ENCODE results near the gene UQCC5.

The UQCC5 gene

GRCh38 chr3:52498137-52499054, 38.0 kb upstream of the UQCC5 start:
- no peak overlapping the region for H3K27ac Mint-ChIP-seq
- no peak overlapping the region for H3K4me3 Mint-ChIP-seq
- H3K4me1 Mint-ChIP-seq: peaks cover 6% of the 10 kb centered on the region
- no peaks in the 10 kb centered on the region for H3K36me3 Mint-ChIP-seq (ENCODE audit: low read depth)
- no peaks in the 10 kb centered on the region for H3K9me3 Mint-ChIP-seq
- no peaks in the 10 kb centered on the region for H3K27me3 Mint-ChIP-seq
- no peak for DNase-seq
- ATAC-seq: no peak

GRCh38 chr3:52501046-52501445, 35.4 kb upstream of the UQCC5 start:
- peaks cover 6% of the 10 kb centered on the region for H3K4me1 Mint-ChIP-seq
- H3K9me3 Mint-ChIP-seq: no peaks in the 10 kb centered on the region
- H3K36me3 Mint-ChIP-seq (ENCODE audit: low read depth): no peaks in the 10 kb centered on the region
- no peaks in the 10 kb centered on the region for H3K27me3 Mint-ChIP-seq
- ATAC-seq (no peak), DNase-seq (no peak)
- no peak overlapping the region for H3K4me3 Mint-ChIP-seq
- no peak overlapping the region for H3K27ac Mint-ChIP-seq

- Mint-ChIP-seq H3K9me3 (no peaks in the 10 kb centered on the region), H3K27ac (no peak overlapping the region), H3K4me3 (no peak overlapping the region), H3K27me3 (no peaks in the 10 kb centered on the region), H3K4me1 (peaks cover 6% of the 10 kb centered on the region), H3K36me3 (ENCODE audit: low read depth) (no peaks in the 10 kb centered on the region)
- DNase-seq: no peak
- ATAC-seq: no peak
These were observed 34.4 kb upstream of the UQCC5 start for GRCh38 chr3:52502001-52502400.

GRCh38 chr3:52502808-52503350, 33.5 kb upstream of the UQCC5 start:
- Mint-ChIP-seq H3K27ac (no peak overlapping the region), H3K4me1 (peaks cover 6% of the 10 kb centered on the region), H3K36me3 (ENCODE audit: low read depth) (no peaks in the 10 kb centered on the region), H3K27me3 (no peaks in the 10 kb centered on the region), H3K9me3 (no peaks in the 10 kb centered on the region), H3K4me3 (no peak overlapping the region)
- DNase-seq (no peak), ATAC-seq (no peak)

- Mint-ChIP-seq H3K36me3 (ENCODE audit: low read depth) (no peaks in the 10 kb centered on the region), H3K9me3 (no peaks in the 10 kb centered on the region), H3K27me3 (no peaks in the 10 kb centered on the region), H3K27ac (no peak overlapping the region), H3K4me1 (peaks cover under 1% of the 10 kb centered on the region), H3K4me3 (no peak overlapping the region)
- DNase-seq (no peak), ATAC-seq (no peak)
These were observed 32.5 kb upstream of the UQCC5 start for GRCh38 chr3:52503788-52504424.

- no peak overlapping the region for H3K4me3 Mint-ChIP-seq
- no peak overlapping the region for H3K27ac Mint-ChIP-seq
- no peaks in the 10 kb centered on the region for H3K4me1 Mint-ChIP-seq
- no peaks in the 10 kb centered on the region for H3K27me3 Mint-ChIP-seq
- H3K36me3 Mint-ChIP-seq (ENCODE audit: low read depth): no peaks in the 10 kb centered on the region
- DNase-seq: no peak
- H3K9me3 Mint-ChIP-seq: no peaks in the 10 kb centered on the region
- no peak for ATAC-seq
These were observed 31.4 kb upstream of the UQCC5 start for GRCh38 chr3:52504977-52505376.

GRCh38 chr3:52506266-52506966, 30.0 kb upstream of the UQCC5 start:
- DNase-seq (no peak), ATAC-seq (no peak)
- no peaks in the 10 kb centered on the region for H3K9me3 Mint-ChIP-seq
- no peaks in the 10 kb centered on the region for H3K4me1 Mint-ChIP-seq
- no peak overlapping the region for H3K27ac Mint-ChIP-seq
- H3K27me3 Mint-ChIP-seq: no peaks in the 10 kb centered on the region
- H3K36me3 Mint-ChIP-seq (ENCODE audit: low read depth): no peaks in the 10 kb centered on the region
- H3K4me3 Mint-ChIP-seq: no peak overlapping the region

GRCh38 chr3:52507359-52507758, 29.0 kb upstream of the UQCC5 start:
- no peaks in the 10 kb centered on the region for H3K27me3 Mint-ChIP-seq
- no peak overlapping the region for H3K27ac Mint-ChIP-seq
- DNase-seq (no peak), ATAC-seq (no peak)
- no peaks in the 10 kb centered on the region for H3K9me3 Mint-ChIP-seq
- no peak overlapping the region for H3K4me3 Mint-ChIP-seq
- H3K36me3 Mint-ChIP-seq (ENCODE audit: low read depth): no peaks in the 10 kb centered on the region
- H3K4me1 Mint-ChIP-seq: no peaks in the 10 kb centered on the region

- no peak overlapping the region for H3K4me3 Mint-ChIP-seq
- ATAC-seq (no peak), DNase-seq (no peak)
- no peaks in the 10 kb centered on the region for H3K36me3 Mint-ChIP-seq (ENCODE audit: low read depth)
- no peak overlapping the region for H3K27ac Mint-ChIP-seq
- no peaks in the 10 kb centered on the region for H3K27me3 Mint-ChIP-seq
- no peaks in the 10 kb centered on the region for H3K4me1 Mint-ChIP-seq
- H3K9me3 Mint-ChIP-seq: no peaks in the 10 kb centered on the region
These were observed 26.6 kb upstream of the UQCC5 start for GRCh38 chr3:52509753-52510328.

- H3K36me3 Mint-ChIP-seq (ENCODE audit: low read depth): no peaks in the 10 kb centered on the region
- H3K27ac Mint-ChIP-seq: no peak overlapping the region
- H3K4me1 Mint-ChIP-seq: no peaks in the 10 kb centered on the region
- H3K9me3 Mint-ChIP-seq: no peaks in the 10 kb centered on the region
- no peaks in the 10 kb centered on the region for H3K27me3 Mint-ChIP-seq
- DNase-seq (no peak), ATAC-seq (no peak)
- H3K4me3 Mint-ChIP-seq: no peak overlapping the region
These were observed 24.9 kb upstream of the UQCC5 start for GRCh38 chr3:52511509-52511908.

- no peak overlapping the region for H3K27ac Mint-ChIP-seq
- no peak for ATAC-seq
- no peaks in the 10 kb centered on the region for H3K4me1 Mint-ChIP-seq
- H3K4me3 Mint-ChIP-seq: no peak overlapping the region
- DNase-seq: no peak
- no peaks in the 10 kb centered on the region for H3K9me3 Mint-ChIP-seq
- H3K27me3 Mint-ChIP-seq: no peaks in the 10 kb centered on the region
- no peaks in the 10 kb centered on the region for H3K36me3 Mint-ChIP-seq (ENCODE audit: low read depth)
These were observed 24.3 kb upstream of the UQCC5 start for GRCh38 chr3:52512105-52512504.

GRCh38 chr3:52512727-52513126, 23.7 kb upstream of the UQCC5 start:
- Mint-ChIP-seq H3K4me3 (no peak overlapping the region), H3K27ac (no peak overlapping the region), H3K36me3 (ENCODE audit: low read depth) (no peaks in the 10 kb centered on the region), H3K27me3 (no peaks in the 10 kb centered on the region), H3K4me1 (no peaks in the 10 kb centered on the region), H3K9me3 (no peaks in the 10 kb centered on the region)
- DNase-seq (no peak), ATAC-seq (no peak)

- Mint-ChIP-seq H3K27me3 (no peaks in the 10 kb centered on the region), H3K27ac (no peak overlapping the region), H3K4me1 (no peaks in the 10 kb centered on the region), H3K4me3 (no peak overlapping the region), H3K9me3 (no peaks in the 10 kb centered on the region), H3K36me3 (ENCODE audit: low read depth) (no peaks in the 10 kb centered on the region)
- DNase-seq (no peak), ATAC-seq (no peak)
These were observed 23.1 kb upstream of the UQCC5 start for GRCh38 chr3:52513281-52513680.

GRCh38 chr3:52514576-52514975, 21.8 kb upstream of the UQCC5 start:
- ATAC-seq: no peak
- Mint-ChIP-seq H3K4me1 (no peaks in the 10 kb centered on the region), H3K27ac (no peak overlapping the region), H3K9me3 (no peaks in the 10 kb centered on the region), H3K36me3 (ENCODE audit: low read depth) (no peaks in the 10 kb centered on the region), H3K27me3 (no peaks in the 10 kb centered on the region), H3K4me3 (no peak overlapping the region)
- no peak for DNase-seq
